K562 (cell line): Measurements from ENCODE around the gene CORO6.

Experiments
- NFRKB ChIP-seq: fragments of 450-650 bp; IDR thresholded peaks from 2 replicates; pipeline ENCODE4 v1.6.1; 2016; ENCODE audit warnings: low read depth
- RNF2 ChIP-seq: sonication (generic); IDR thresholded peaks from 2 replicates; pipeline ENCODE4 v1.6.1; 2016
- SAP30 ChIP-seq: fragments of 200-600 bp; sonication (generic); IDR thresholded peaks from 2 replicates; pipeline ENCODE4 v1.6.1; 2012; ENCODE audit warnings: borderline replicate concordance, low read depth, mild to moderate bottlenecking, moderate library complexity, low read length, control low read depth, inconsistent platforms; ENCODE audit not compliant: insufficient read depth, poor library complexity, severe bottlenecking
- SMAD1 ChIP-seq: fragments of 150-350 bp; IDR thresholded peaks from 2 replicates; pipeline ENCODE4 v1.6.1; 2014; ENCODE audit warnings: low read length, low read depth; ENCODE audit not compliant: partially characterized antibody
- SMAD3 ChIP-seq: fragments of 450-650 bp; formaldehyde crosslinking; conservative IDR thresholded peaks from 2 replicates; pipeline ENCODE4 v1.4.0; 2020; ENCODE audit warnings: mild to moderate bottlenecking
- SREBF2 ChIP-seq: sonication (generic); formaldehyde crosslinking; IDR thresholded peaks from 2 replicates; pipeline ENCODE4 v1.4.0; 2020; ENCODE audit warnings: mild to moderate bottlenecking, missing genetic modification reagents
- ZFP36 ChIP-seq: fragments of 150-350 bp; IDR thresholded peaks from 2 replicates; pipeline ENCODE4 v1.6.1; 2018; ENCODE audit warnings: low read length, low read depth; ENCODE audit not compliant: partially characterized antibody
- ZNF764 ChIP-seq: fragments of 250-450 bp; sonication (Bioruptor Pico); IDR thresholded peaks from 2 replicates; pipeline ENCODE4 v1.4.0; 2020; ENCODE audit warnings: low read depth, mild to moderate bottlenecking, moderate library complexity
- TF ChIP-seq, protein P1 (sequence below): IDR thresholded peaks from 3 replicates; pipeline ENCODE4 v1.6.1; 2011; ENCODE audit warnings: borderline replicate concordance, mild to moderate bottlenecking; ENCODE audit not compliant: insufficient read length, insufficient read depth
- TF ChIP-seq, protein P2 (sequence below), 3 experiments: IDR thresholded peaks in 2 of 3; conservative IDR thresholded peaks in 1 of 3; 2 replicates each; pipeline ENCODE4 v1.5.1; 2011 to 2012; ENCODE audit warnings: low read length in 3 of 3, mild to moderate bottlenecking in 3 of 3, control low read depth in 2 of 3, improper control_type of control experiment in 1 of 3, inconsistent platforms in 1 of 3, low read depth in 1 of 3, mixed read lengths in 1 of 3, moderate library complexity in 1 of 3; ENCODE audit not compliant: insufficient read depth in 2 of 3

DNA sequence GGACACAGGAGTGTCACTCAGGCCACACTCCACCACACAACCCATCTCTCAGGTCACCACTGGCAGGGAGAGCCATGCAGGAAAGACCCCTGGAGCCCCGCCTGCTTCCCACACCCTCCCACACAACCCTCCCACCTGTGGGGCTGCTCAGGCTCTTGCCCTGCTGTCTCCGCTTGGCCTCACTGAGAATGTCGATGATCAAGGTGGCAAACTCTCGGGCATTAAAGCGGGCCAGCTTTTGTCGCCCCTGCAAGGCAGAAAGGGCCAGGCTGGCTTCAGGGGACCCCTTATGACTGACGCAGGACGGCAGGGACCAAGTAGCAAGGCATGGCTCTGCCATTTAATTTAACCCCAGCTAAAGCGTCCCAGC lies 45.7 kb downstream of the CORO6 start:
- no peak for TF ChIP-seq NFRKB
- no peak for TF ChIP-seq SREBF2
- TF ChIP-seq RNF2: no peak
- TF ChIP-seq ZNF764 (CRISPR knock-in tag): no peak
- TF ChIP-seq, protein P1, sequence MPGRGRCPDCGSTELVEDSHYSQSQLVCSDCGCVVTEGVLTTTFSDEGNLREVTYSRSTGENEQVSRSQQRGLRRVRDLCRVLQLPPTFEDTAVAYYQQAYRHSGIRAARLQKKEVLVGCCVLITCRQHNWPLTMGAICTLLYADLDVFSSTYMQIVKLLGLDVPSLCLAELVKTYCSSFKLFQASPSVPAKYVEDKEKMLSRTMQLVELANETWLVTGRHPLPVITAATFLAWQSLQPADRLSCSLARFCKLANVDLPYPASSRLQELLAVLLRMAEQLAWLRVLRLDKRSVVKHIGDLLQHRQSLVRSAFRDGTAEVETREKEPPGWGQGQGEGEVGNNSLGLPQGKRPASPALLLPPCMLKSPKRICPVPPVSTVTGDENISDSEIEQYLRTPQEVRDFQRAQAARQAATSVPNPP: no peak
- TF ChIP-seq ZFP36: no peak
- no peak for TF ChIP-seq SMAD1
- TF ChIP-seq SMAD3 (CRISPR knock-in tag): no peak
- TF ChIP-seq SAP30: no peak
- TF ChIP-seq, protein P2, sequence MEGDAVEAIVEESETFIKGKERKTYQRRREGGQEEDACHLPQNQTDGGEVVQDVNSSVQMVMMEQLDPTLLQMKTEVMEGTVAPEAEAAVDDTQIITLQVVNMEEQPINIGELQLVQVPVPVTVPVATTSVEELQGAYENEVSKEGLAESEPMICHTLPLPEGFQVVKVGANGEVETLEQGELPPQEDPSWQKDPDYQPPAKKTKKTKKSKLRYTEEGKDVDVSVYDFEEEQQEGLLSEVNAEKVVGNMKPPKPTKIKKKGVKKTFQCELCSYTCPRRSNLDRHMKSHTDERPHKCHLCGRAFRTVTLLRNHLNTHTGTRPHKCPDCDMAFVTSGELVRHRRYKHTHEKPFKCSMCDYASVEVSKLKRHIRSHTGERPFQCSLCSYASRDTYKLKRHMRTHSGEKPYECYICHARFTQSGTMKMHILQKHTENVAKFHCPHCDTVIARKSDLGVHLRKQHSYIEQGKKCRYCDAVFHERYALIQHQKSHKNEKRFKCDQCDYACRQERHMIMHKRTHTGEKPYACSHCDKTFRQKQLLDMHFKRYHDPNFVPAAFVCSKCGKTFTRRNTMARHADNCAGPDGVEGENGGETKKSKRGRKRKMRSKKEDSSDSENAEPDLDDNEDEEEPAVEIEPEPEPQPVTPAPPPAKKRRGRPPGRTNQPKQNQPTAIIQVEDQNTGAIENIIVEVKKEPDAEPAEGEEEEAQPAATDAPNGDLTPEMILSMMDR (IDR thresholded peaks at IDR 0.05 in 2 of 3, conservative IDR thresholded peaks at IDR 0.05 in 1 of 3; ENCODE audit: insufficient read depth in 2 of 3, low read depth in 1 of 3, low read length in 3 of 3): no peak
